ENCODE results near the gene CD34.

Gene CD34

DNA sequence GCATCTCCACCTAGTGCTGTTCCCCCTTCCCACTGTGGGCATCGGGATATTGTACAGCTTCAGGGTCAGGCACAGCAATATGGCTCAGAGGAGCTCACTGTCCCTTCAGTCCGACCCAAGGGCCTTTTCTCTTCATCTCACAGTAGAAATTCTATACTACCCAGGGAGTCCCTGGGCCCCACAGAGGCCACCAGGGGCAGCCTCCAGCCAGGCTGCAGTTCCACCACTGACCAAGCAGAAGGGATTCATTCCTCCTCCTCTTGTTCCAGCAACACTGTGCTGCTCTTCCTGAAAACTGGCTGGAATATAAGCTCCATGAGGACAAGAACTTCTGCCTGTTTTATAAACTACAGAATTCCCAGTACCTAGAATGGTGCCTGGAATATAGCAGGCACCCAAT is 70.5 kb downstream of the CD34 start:
- Mint-ChIP-seq H3K36me3 (ENCODE audit: low read depth) (peaks cover 48% of the 10 kb centered on the region), H3K4me1 (ENCODE audit: low read depth) (peaks cover 29% of the 10 kb centered on the region), H3K27me3 (ENCODE audit: low read depth) (no peaks in the 10 kb centered on the region), H3K27ac (no peak overlapping the region), H3K9me3 (no peaks in the 10 kb centered on the region), H3K4me3 (no peak overlapping the region)
- no peak for DNase-seq (ENCODE audit: low spot score)

GRCh38 chr1:207839083-207839413 is 71.9 kb downstream of the CD34 start:
- no peak for DNase-seq (ENCODE audit: low spot score)
- Mint-ChIP-seq H3K27ac (peak overlapping the region; percentile 47), H3K9me3 (no peaks in the 10 kb centered on the region), H3K4me3 (no peak overlapping the region), H3K27me3 (ENCODE audit: low read depth) (no peaks in the 10 kb centered on the region), H3K36me3 (ENCODE audit: low read depth) (peaks cover 43% of the 10 kb centered on the region), H3K4me1 (ENCODE audit: low read depth) (peaks cover 31% of the 10 kb centered on the region)

GRCh38 chr1:207838156-207839082 is 72.5 kb downstream of the CD34 start:
- Mint-ChIP-seq H3K36me3 (ENCODE audit: low read depth) (peaks cover 38% of the 10 kb centered on the region), H3K9me3 (no peaks in the 10 kb centered on the region), H3K27me3 (ENCODE audit: low read depth) (no peaks in the 10 kb centered on the region), H3K4me3 (no peak overlapping the region), H3K4me1 (ENCODE audit: low read depth) (peaks cover 37% of the 10 kb centered on the region), H3K27ac (peak overlapping the region; percentile 47)
- no peak for DNase-seq (ENCODE audit: low spot score)

DNA sequence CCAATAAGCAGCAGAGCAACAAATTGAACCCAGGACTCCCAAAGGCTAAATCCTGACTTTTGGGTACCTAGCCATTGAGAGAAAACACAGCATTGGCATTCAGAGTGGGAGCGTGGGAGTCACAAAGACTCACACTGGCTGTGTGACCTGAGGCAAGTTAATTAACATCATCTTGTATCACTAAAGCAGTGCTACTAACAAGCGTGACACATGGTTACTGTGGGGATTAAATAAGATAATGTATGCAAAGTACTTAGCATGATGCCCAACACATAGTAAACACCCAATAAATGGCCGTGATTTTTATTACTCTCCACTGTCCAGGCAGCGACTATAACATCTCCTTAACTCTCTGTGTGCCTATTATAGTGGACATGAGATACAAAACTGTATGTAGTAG is 73.3 kb downstream of the CD34 start:
- Mint-ChIP-seq H3K9me3 (no peaks in the 10 kb centered on the region), H3K4me1 (ENCODE audit: low read depth) (peaks cover 43% of the 10 kb centered on the region)

DNA sequence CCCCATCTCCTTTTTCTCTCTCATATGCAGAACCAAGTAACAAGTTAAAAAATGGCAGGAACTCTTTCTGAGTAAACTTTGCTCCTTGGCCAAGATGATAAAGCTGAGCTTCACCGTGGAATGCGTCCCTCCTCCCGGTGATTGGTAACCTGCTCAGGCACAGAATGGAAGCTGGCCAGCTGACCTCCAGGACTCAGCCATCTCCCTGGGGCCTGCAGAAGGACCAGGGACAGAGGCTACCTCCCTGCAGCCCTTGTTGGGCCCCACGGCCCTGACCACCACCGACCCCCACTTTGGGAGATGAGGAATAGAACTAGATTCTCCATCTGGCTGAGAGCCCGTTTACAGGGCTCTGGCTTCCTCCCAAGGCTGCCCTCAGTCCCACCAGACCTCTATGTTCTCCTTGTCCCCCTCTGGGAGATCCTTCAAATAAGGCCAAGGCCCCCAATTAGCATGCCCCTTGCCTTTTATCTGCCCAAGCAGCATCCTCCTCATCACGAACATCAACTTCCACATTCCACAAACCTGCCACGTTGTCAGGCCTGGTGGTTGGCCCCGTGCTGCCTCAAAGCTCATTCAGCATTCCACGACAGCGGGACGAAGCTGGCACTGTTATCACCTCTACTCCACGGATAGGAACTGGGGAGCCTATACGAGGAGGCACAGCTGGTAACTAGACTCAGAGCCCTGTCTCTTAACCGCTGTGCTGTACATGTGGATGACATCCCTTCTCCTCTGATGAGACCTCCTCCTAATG is 74.2 kb downstream of the CD34 start:
- peaks cover 34% of the 10 kb centered on the region for H3K36me3 Mint-ChIP-seq (ENCODE audit: low read depth)
- no peak overlapping the region for H3K4me3 Mint-ChIP-seq
- no peak for DNase-seq (ENCODE audit: low spot score)
- H3K27me3 Mint-ChIP-seq (ENCODE audit: low read depth), result no peaks in the 10 kb centered on the region
- H3K4me1 Mint-ChIP-seq (ENCODE audit: low read depth), result peaks cover 52% of the 10 kb centered on the region
- H3K9me3 Mint-ChIP-seq, result no peaks in the 10 kb centered on the region
- H3K27ac Mint-ChIP-seq, result peak overlapping the region; percentile 13

More for the DNA sequence above, 73.3 kb downstream of the CD34 start:
- Mint-ChIP-seq H3K27ac (no peak overlapping the region), H3K27me3 (ENCODE audit: low read depth) (no peaks in the 10 kb centered on the region), H3K36me3 (ENCODE audit: low read depth) (peaks cover 35% of the 10 kb centered on the region), H3K4me3 (no peak overlapping the region)
- DNase-seq (ENCODE audit: low spot score), result no peak

GRCh38 chr1:207835958-207836357 is 75.0 kb downstream of the CD34 start:
- peaks cover 34% of the 10 kb centered on the region for H3K36me3 Mint-ChIP-seq (ENCODE audit: low read depth)
- H3K4me1 Mint-ChIP-seq (ENCODE audit: low read depth), result peaks cover 59% of the 10 kb centered on the region
- no peak overlapping the region for H3K27ac Mint-ChIP-seq
- no peak overlapping the region for H3K4me3 Mint-ChIP-seq
- no peaks in the 10 kb centered on the region for H3K9me3 Mint-ChIP-seq
- no peak for DNase-seq (ENCODE audit: low spot score)
- no peaks in the 10 kb centered on the region for H3K27me3 Mint-ChIP-seq (ENCODE audit: low read depth)

DNA sequence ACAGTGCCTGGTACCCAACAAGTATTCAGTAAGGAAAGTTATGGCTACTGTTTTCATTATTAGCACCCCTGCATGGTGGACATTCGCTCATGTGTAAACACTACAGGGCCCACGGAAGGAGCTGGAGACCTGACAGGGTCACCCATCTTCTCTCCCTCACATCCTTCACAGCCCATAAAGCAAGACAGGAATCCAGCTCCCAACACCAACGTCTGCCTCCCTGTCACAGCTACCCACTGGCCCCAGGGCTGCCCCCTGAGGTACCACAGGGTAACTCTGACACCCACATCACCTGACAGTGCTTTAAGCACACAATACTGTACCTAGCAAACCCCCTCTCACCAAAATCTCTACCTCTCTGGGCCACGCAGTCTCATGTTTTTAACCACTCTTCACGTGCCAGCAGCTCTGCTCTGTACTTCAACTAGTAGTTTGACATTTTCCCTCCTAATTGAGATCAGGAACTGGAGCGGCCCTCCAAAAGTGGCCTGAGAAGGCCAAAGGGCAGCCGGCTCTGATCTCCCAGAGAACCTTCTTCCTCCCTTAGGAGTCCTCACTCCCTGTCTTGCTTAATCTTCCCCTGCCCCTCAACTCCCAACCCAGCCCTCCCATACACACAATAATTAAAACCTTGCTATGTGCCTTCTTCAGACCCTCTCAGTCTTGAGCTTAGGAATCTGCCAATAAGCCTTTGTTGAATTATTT is 76.8 kb downstream of the CD34 start:
- H3K27ac Mint-ChIP-seq, result peak overlapping the region; percentile 33
- no peak overlapping the region for H3K4me3 Mint-ChIP-seq
- peaks cover 66% of the 10 kb centered on the region for H3K4me1 Mint-ChIP-seq (ENCODE audit: low read depth)
- H3K36me3 Mint-ChIP-seq (ENCODE audit: low read depth), result peaks cover 32% of the 10 kb centered on the region
- no peaks in the 10 kb centered on the region for H3K27me3 Mint-ChIP-seq (ENCODE audit: low read depth)
- no peaks in the 10 kb centered on the region for H3K9me3 Mint-ChIP-seq
- no peak for DNase-seq (ENCODE audit: low spot score)

GRCh38 chr1:207833381-207833780 is 77.5 kb downstream of the CD34 start:
- Mint-ChIP-seq H3K4me1 (ENCODE audit: low read depth) (peaks cover 66% of the 10 kb centered on the region), H3K4me3 (no peak overlapping the region), H3K27ac (peak overlapping the region; percentile 55), H3K36me3 (ENCODE audit: low read depth) (peaks cover 29% of the 10 kb centered on the region), H3K27me3 (ENCODE audit: low read depth) (no peaks in the 10 kb centered on the region), H3K9me3 (no peaks in the 10 kb centered on the region)
- no peak for DNase-seq (ENCODE audit: low spot score)

DNA sequence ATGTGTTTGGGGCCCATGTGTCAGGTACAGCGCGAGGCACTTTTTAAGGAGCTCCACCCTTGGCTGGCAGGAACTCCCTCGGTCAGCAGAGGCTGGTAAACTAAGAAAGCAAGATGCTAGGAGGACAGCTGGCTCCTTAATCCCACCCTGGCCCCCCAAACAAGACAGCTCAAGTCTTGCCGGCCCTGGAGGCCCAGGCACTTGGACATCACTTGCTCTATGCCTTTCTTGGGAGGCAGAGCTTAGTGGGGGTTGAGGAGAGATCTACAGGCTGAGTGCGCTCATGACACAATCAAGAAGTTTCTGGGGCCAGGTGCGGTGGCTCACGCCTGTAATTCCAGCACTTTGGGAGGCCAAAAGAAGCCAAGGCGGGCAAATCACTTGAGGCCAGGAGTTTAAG is 78.1 kb downstream of the CD34 start:
- Mint-ChIP-seq H3K4me1 (ENCODE audit: low read depth) (peaks cover 67% of the 10 kb centered on the region), H3K9me3 (no peaks in the 10 kb centered on the region), H3K36me3 (ENCODE audit: low read depth) (peaks cover 31% of the 10 kb centered on the region), H3K4me3 (peak overlapping the region; percentile 76), H3K27ac (peak overlapping the region; percentile 88), H3K27me3 (ENCODE audit: low read depth) (no peaks in the 10 kb centered on the region)
- no peak for DNase-seq (ENCODE audit: low spot score)

- Mint-ChIP-seq H3K36me3 (ENCODE audit: low read depth) (peaks cover 24% of the 10 kb centered on the region), H3K4me1 (ENCODE audit: low read depth) (peaks cover 70% of the 10 kb centered on the region), H3K27me3 (ENCODE audit: low read depth) (no peaks in the 10 kb centered on the region), H3K9me3 (no peaks in the 10 kb centered on the region), H3K4me3 (peak overlapping the region; percentile 76), H3K27ac (peak overlapping the region; percentile 88)
- DNase-seq (ENCODE audit: low spot score), result peak; percentile 72
Observed at GRCh38 chr1:207831517-207832327, 79.2 kb downstream of the CD34 start.

Data from T-helper 2 cell treated with Interferon-gamma antibody and Interleukin-4, amounts not matched to agents 5 μg/mL and 100 μg/mL, for 36 hours (primary cell).